CD14-positive monocyte (primary cell): ENCODE data around the gene SYNGAP1. TPM values are rescaled to one million over a fixed set of nuclear protein-coding genes. Genes with fewer than 3 reads are reported as not detected.
"Not testable (repeated sequence)": the region's sequence is repeated elsewhere in the genome, so short reads cannot be mapped to it uniquely, and the experiment has no call there.

Experiments
- DNase-seq, 3 donors: peaks; one replicate each; pipeline ENCODE4 v3.0.0-alpha.2; 2011 to 2022
- H2AFZ ChIP-seq: 2 replicates; pipeline ENCODE4 v1.6.0; 2012; ENCODE audit warnings: mild to moderate bottlenecking, low read depth, low read length, inconsistent platforms; ENCODE audit not compliant: insufficient read depth, poor library complexity, severe bottlenecking
- H3K27ac ChIP-seq, 2 donors: 1 replicate in 1 of 2; 2 replicates in 1 of 2; pipeline ENCODE4 v1.5.1; 2012 to 2013; ENCODE audit warnings: low read length in 2 of 2, control low read depth in 1 of 2, inconsistent platforms in 1 of 2, low read depth in 1 of 2, mild to moderate bottlenecking in 1 of 2
- H3K27me3 ChIP-seq, 2 donors: one replicate each; pipeline versions ENCODE4 v1.6.0 to v1.6.1; 2011 to 2013; ENCODE audit warnings: low read length in 2 of 2; ENCODE audit not compliant: control insufficient read depth in 2 of 2, insufficient read depth in 2 of 2
- H3K36me3 ChIP-seq, 2 donors: replicated peaks in 1 of 2; 1 replicate in 1 of 2; 2 replicates in 1 of 2; pipeline versions ENCODE4 v1.5.1 to v1.6.1; 2012 to 2013; ENCODE audit warnings: low read length in 2 of 2, control low read depth in 1 of 2, inconsistent platforms in 1 of 2, mild to moderate bottlenecking in 1 of 2; ENCODE audit not compliant: insufficient read depth in 2 of 2, control insufficient read depth in 1 of 2
- H3K4me1 ChIP-seq, 2 donors: 1 replicate in 1 of 2; 2 replicates in 1 of 2; pipeline versions ENCODE4 v1.5.1 to v1.6.1; 2012 to 2013; ENCODE audit warnings: low read length in 2 of 2, control low read depth in 1 of 2, inconsistent platforms in 1 of 2, mild to moderate bottlenecking in 1 of 2, moderate library complexity in 1 of 2; ENCODE audit not compliant: insufficient read depth in 2 of 2, control insufficient read depth in 1 of 2
- H3K4me2 ChIP-seq: replicated peaks from 2 replicates; pipeline ENCODE3; 2012; ENCODE audit warnings: low read length, moderate library complexity, mild to moderate bottlenecking; ENCODE audit not compliant: poor library complexity, severe bottlenecking; ENCODE audit errors: extremely low read depth
- H3K4me3 ChIP-seq, 3 experiments: fragments of 200-600 bp in 1 of 3; sonication (generic) in 1 of 3; replicated peaks in 1 of 3; 1 replicate in 2 of 3; 2 replicates in 1 of 3; pipeline ENCODE4 v1.5.1; 2011 to 2013; ENCODE audit warnings: low read length in 3 of 3, mild to moderate bottlenecking in 3 of 3, control low read depth in 2 of 3, low read depth in 2 of 3, inconsistent platforms in 1 of 3, moderate library complexity in 1 of 3
- H3K79me2 ChIP-seq: 2 replicates; pipeline ENCODE4 v1.6.0; 2012; ENCODE audit warnings: mild to moderate bottlenecking, control low read depth, inconsistent platforms, low read length, moderate library complexity; ENCODE audit not compliant: insufficient read depth
- H3K9ac ChIP-seq: 2 replicates; pipeline ENCODE4 v1.6.0; 2017; ENCODE audit warnings: low read length, mild to moderate bottlenecking; ENCODE audit not compliant: insufficient read depth, poor library complexity, severe bottlenecking
- H3K9me3 ChIP-seq, 2 donors: replicated peaks in 1 of 2; 1 replicate in 1 of 2; 2 replicates in 1 of 2; pipeline versions ENCODE4 v1.5.1 to v1.6.1; 2012 to 2013; ENCODE audit warnings: low read length in 2 of 2, control low read depth in 1 of 2; ENCODE audit not compliant: control insufficient read depth in 1 of 2, insufficient read depth in 1 of 2
- H4K20me1 ChIP-seq: 2 replicates; pipeline ENCODE4 v1.6.0; 2012; ENCODE audit warnings: mild to moderate bottlenecking, low read length, control low read depth, moderate library complexity; ENCODE audit not compliant: insufficient read depth
- H3K27ac Mint-ChIP-seq, 7 donors: one replicate each; pipeline ENCODE4 v1.8.0; 2020; ENCODE audit warnings: mild to moderate bottlenecking in 7 of 7, mixed read lengths in 7 of 7, moderate library complexity in 6 of 7, inconsistent platforms in 2 of 7
- H3K27me3 Mint-ChIP-seq, 3 donors: one replicate each; pipeline ENCODE4 v1.8.0; 2021 to 2022; ENCODE audit warnings: low read depth in 3 of 3, mild to moderate bottlenecking in 3 of 3, mixed read lengths in 3 of 3, moderate library complexity in 3 of 3, inconsistent platforms in 1 of 3
- H3K36me3 Mint-ChIP-seq, 2 donors: one replicate each; pipeline ENCODE4 v1.8.0; 2020; ENCODE audit warnings: mixed read lengths in 2 of 2, inconsistent platforms in 1 of 2, mild to moderate bottlenecking in 1 of 2
- H3K4me1 Mint-ChIP-seq: one replicate; pipeline ENCODE4 v1.8.0; 2020; ENCODE audit warnings: mild to moderate bottlenecking, mixed read lengths
- H3K4me3 Mint-ChIP-seq, 2 donors: one replicate each; pipeline ENCODE4 v1.8.0; 2020; ENCODE audit warnings: mild to moderate bottlenecking in 2 of 2, mixed read lengths in 2 of 2, moderate library complexity in 1 of 2
- H3K9me3 Mint-ChIP-seq, 7 donors: one replicate each; pipeline ENCODE4 v1.8.0; 2020 to 2022; ENCODE audit warnings: mixed read lengths in 7 of 7, mild to moderate bottlenecking in 6 of 7, moderate library complexity in 6 of 7, inconsistent platforms in 2 of 7
- CTCF ChIP-seq: fragments of 200-600 bp; IDR thresholded peaks from one replicate; pipeline ENCODE4 v1.8.0; 2022; ENCODE audit warnings: antibody characterized with exemption, mild to moderate bottlenecking
- WGBS: methylation state at CpG from one replicate; pipeline ENCODE4 v1.1.5; 2013; ENCODE audit warnings: missing lambda C conversion rate; ENCODE audit not compliant: insufficient coverage; 5-methylcytosine and 5-hydroxymethylcytosine counted together
- intact Hi-C, 2 donors: fragments of 100-400 bp; cut with micrococcal nuclease; formaldehyde crosslinking; loops; one replicate each; pipeline versions ENCODE4 v1.15.0 to v1.15.1; 2023
- polyA plus RNA-seq, 3 donors: library from polyadenylated mRNA; depleted of rRNA in 1 of 3; unstranded in 2 of 3; stranded (reverse) in 1 of 3; fragments of 300-500 nt in 2 of 3; fragments of >200 nt in 1 of 3; fragmentation: Illumina TruSeq in 2 of 3; gene quantifications; 1 replicate in 2 of 3; 2 replicates in 1 of 3; pipeline ENCODE4 v1.2.3, GENCODE V29; 2012 to 2021

Gene SYNGAP1
- polyA plus RNA-seq, 3 donors: 4.0 TPM; not detected in 2

- peak overlapping the region in 5 of 7 donors; percentile 31 to 89 (median 78) for H3K27ac Mint-ChIP-seq
Measured at GRCh38 chr6:33397541-33397940, 22.3 kb upstream of the SYNGAP1 start.

DNA sequence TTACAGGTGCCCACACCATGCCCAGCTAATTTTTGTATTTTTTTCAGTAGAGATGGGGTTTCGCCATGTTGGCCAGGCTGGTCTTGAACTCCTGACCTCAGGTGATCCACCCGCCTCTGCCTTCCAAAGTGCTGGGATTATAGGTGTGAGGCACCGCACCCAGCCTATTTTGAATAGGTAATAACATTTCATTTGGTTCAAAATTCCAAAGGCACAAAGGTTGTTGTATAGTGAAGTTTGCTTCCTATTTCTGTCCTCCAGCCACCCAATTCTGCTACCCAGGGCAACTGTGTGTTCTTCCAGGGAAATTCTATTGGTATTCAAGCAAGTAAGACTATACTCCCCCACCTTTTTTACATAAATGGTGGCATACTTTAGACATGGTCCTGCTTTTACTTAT lies 21.3 kb upstream of the SYNGAP1 start:
- not testable (repeated sequence) for H3K4me3 Mint-ChIP-seq, H3K9me3 ChIP-seq, H3K4me2 ChIP-seq, DNase-seq, H2AFZ ChIP-seq, H4K20me1 ChIP-seq, H3K27me3 ChIP-seq, H3K9me3 Mint-ChIP-seq, H3K27me3 Mint-ChIP-seq, H3K9ac ChIP-seq, H3K4me3 ChIP-seq, H3K4me1 ChIP-seq
- peak overlapping the region in 1 of 2 donors; percentile 66 for H3K27ac ChIP-seq
- WGBS: 100% methylated on average over 1 of the region's 3 CpGs
- intact Hi-C loops: loop anchor here in 1 of 2 donors (10.0 kb wide), 1 partner anchor 104 kb away; the partner anchor contains the start of gene RGL2
- peaks cover 24 to 56% of the 10 kb centered on the region in 2 donors for H3K36me3 Mint-ChIP-seq
- peak overlapping the region in 4 of 7 donors; percentile 31 to 89 (median 54) for H3K27ac Mint-ChIP-seq
- peaks cover 14% of the 10 kb centered on the region for H3K4me1 Mint-ChIP-seq
- H3K79me2 ChIP-seq: peaks cover 86% of the 10 kb centered on the region
- H3K36me3 ChIP-seq: peaks cover 12 to 60% of the 10 kb centered on the region in 2 donors

More at GRCh38 chr6:33397541-33397940, 22.3 kb upstream of the SYNGAP1 start:
- Histone ChIP-seq H3K4me1 (peaks cover 12 to 17% of the 10 kb centered on the region in 2 donors), H3K4me3 (no peak overlapping the region), H3K27ac (peak overlapping the region in 1 of 2 donors; percentile 66), H3K9me3 (no peaks in the 10 kb centered on the region), H3K36me3 (peaks cover 6 to 51% of the 10 kb centered on the region in 2 donors), H3K79me2 (peaks cover 87% of the 10 kb centered on the region), H2AFZ (no peak overlapping the region), H3K9ac (no peak overlapping the region), H4K20me1 (no peaks in the 10 kb centered on the region), H3K4me2 (no peak overlapping the region), H3K27me3 (no peaks in the 10 kb centered on the region)
- intact Hi-C loops: loop anchor here in 1 of 2 donors (10.0 kb wide), 1 partner anchor 103 kb away; the partner anchor contains the start of gene RGL2
- 100% methylated on average over 1 of the region's 1 CpG for WGBS
- Mint-ChIP-seq H3K4me3 (no peak overlapping the region), H3K4me1 (peaks cover 24% of the 10 kb centered on the region), H3K36me3 (peaks cover 18 to 50% of the 10 kb centered on the region in 2 donors), H3K9me3 (no peaks in the 10 kb centered on the region), H3K27me3 (peaks cover 0 to 1% (median 0%) of the 10 kb centered on the region in 3 donors)
- TF ChIP-seq CTCF: no peak
- no peak for DNase-seq

GRCh38 chr6:33399881-33400280 lies 20.0 kb upstream of the SYNGAP1 start:
- H3K4me1 ChIP-seq, H3K27me3 Mint-ChIP-seq, H3K27me3 ChIP-seq, H3K9me3 Mint-ChIP-seq, H4K20me1 ChIP-seq, DNase-seq, H3K4me2 ChIP-seq, H3K4me3 ChIP-seq, H3K4me3 Mint-ChIP-seq, H3K4me1 Mint-ChIP-seq, H3K9me3 ChIP-seq, H2AFZ ChIP-seq, H3K27ac ChIP-seq, H3K9ac ChIP-seq: not testable (repeated sequence)
- Mint-ChIP-seq H3K36me3 (peaks cover 35 to 68% of the 10 kb centered on the region in 2 donors), H3K27ac (peak overlapping the region in 4 of 7 donors; percentile 5 to 87 (median 52))
- peaks cover 24 to 68% of the 10 kb centered on the region in 2 donors for H3K36me3 ChIP-seq
- no CpG with 5 or more reads among the region's 6 CpGs for WGBS
- intact Hi-C loops: loop anchor here in 1 of 2 donors (10.0 kb wide), 1 partner anchor 105 kb away; the partner anchor contains the start of gene RGL2
- H3K79me2 ChIP-seq: peaks cover 80% of the 10 kb centered on the region
